Endometrial microvascular endothelial cells (primary cell): ENCODE results near the gene EFNA5. TPM values are rescaled to one million over a fixed set of nuclear protein-coding genes. Genes with fewer than 3 reads are reported as not detected.
"Not testable (repeated sequence)": the region's sequence is repeated elsewhere in the genome, so short reads cannot be mapped to it uniquely, and the experiment has no call there.

ENCODE experiments used
- in situ Hi-C: cut with HindIII; loops from 2 replicates; pipeline ENCODE4 v1.10.0; 2017; ENCODE audit warnings: low sequenced_read_pairs, low pct_unique_long_range_greater_than_20kb; ENCODE audit errors: inconsistent ontology term
- total RNA-seq: library from RNA; depleted of rRNA; stranded (reverse); fragments of >200 nt; gene quantifications from one replicate; pipeline ENCODE4 v1.2.3, GENCODE V29; 2015; ENCODE audit errors: inconsistent ontology term

EFNA5 gene
- total RNA-seq, 1 donor from 2014 or later = 7.8 TPM

- in situ Hi-C loops = no loop called here
These were observed 235.7 kb downstream of the EFNA5 start for GRCh38 chr5:107435061-107435460.

GRCh38 chr5:107433646-107434045 lies 237.1 kb downstream of the EFNA5 start:
- in situ Hi-C loops = not testable (repeated sequence)

DNA sequence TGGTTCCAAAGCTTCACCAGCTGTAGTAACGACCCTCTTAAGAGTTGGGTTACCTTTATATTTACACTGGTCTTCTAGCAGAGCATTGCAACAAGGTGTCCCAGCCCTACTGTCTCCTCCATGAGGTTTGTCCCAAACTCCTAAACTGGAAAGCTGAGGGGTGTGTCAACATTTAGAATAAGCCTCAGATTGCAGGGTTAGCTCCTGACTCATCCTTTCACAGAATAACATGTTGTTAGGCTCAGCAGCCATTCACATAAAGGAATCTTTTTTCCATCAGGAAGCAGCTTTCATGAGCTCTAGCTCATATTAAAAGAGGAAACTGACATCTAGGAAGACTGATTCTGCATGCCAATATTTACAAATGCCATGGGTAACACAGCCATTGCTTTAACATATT lies 238.7 kb downstream of the EFNA5 start:
- in situ Hi-C loops = no loop called here

- in situ Hi-C loops = no loop called here
These were observed 239.2 kb downstream of the EFNA5 start for GRCh38 chr5:107431536-107431935.

DNA sequence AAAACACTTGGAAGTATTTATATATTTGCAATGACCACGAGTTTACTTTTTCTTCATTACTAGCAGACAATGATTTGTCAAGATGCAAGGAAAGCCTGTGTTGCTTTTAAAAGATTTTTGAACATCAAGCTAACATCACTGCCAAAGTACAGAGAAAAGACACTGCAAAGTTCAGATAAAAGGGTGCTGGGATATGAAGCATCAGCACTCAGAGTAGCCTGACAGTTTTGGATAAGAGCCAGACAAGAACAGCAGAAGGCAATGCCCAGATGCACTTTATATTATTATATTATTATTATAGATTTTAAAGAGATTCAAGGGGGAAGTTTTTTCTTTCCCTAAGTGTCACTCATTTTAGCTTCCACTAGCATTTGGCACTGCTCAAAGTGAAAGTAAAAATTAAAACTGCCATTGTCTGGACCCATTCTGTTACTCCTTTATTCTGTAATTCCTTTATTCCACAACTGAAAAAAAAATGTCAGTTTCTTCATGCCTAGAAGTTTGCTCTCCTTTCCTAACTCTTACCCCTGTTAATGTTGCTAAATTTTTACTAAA lies 240.6 kb downstream of the EFNA5 start:
- in situ Hi-C loops = no loop called here

GRCh38 chr5:107428303-107428813 lies 242.4 kb downstream of the EFNA5 start:
- in situ Hi-C loops = no loop called here

GRCh38 chr5:107426872-107427271 lies 243.9 kb downstream of the EFNA5 start:
- in situ Hi-C loops = no loop called here

GRCh38 chr5:107426209-107426608 lies 244.5 kb downstream of the EFNA5 start:
- in situ Hi-C loops = no loop called here

- in situ Hi-C loops = no loop called here
These were observed 245.2 kb downstream of the EFNA5 start for GRCh38 chr5:107425541-107426031.

DNA sequence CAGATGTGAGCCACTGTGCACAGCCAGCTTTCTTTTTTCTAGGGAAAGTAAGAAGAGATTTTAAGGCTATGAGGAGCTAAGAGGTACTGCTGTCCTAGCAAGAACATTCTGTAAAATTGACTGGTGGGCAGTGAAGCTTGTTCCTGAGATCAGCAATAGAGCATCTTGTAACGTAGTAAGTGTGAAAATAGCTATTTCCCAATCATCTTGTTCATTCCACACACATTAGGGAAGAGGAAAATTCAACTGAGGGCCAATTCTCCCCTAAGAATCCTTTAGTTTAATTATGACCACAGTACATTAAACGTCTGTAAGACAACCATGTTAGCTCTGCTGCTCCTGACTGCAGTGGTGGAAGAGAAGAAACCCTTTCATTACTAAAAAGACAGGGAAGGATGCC lies 246.2 kb downstream of the EFNA5 start:
- in situ Hi-C loops = no loop called here

- in situ Hi-C loops = no loop called here
These were observed 248.2 kb downstream of the EFNA5 start for GRCh38 chr5:107422494-107422893.

DNA sequence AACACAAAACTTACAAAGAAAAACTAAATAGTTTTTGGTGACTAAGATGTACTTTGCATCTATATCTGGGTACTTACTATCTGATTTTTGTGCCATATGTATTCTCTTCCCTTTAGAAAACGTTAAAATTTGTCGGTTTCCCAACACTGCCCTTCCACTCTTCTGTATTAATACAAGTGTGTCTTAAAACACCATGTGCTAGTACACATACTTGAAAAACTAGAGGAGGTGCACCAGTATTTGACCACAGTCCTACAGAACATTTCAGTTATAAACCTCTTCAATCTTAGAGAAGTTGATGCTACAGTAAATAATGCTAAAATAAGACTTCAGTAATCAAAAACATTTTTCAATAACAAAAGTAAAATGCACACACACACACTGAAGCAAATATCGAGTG lies 251.2 kb downstream of the EFNA5 start:
- in situ Hi-C loops = no loop called here

DNA sequence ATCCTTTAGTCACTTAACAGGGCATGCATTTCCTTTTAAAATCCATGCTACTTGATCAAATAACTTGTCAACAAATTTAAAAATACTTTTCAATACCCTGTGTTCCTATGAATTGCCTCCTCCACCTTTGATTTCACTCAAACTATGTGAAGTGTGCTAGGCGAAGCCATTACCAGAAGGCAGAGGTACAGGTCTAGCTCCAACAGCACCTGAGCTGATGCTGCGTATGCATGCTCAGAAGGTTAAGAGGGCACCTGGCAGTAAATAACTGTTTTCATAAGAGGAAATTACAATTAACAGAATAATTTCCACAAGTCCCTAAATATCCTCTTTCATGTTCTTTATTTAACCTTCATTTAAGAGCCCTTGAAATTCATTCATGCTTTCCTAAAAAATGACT lies 251.8 kb downstream of the EFNA5 start:
- in situ Hi-C loops = no loop called here

GRCh38 chr5:107418071-107418470 lies 252.7 kb downstream of the EFNA5 start:
- in situ Hi-C loops = no loop called here

DNA sequence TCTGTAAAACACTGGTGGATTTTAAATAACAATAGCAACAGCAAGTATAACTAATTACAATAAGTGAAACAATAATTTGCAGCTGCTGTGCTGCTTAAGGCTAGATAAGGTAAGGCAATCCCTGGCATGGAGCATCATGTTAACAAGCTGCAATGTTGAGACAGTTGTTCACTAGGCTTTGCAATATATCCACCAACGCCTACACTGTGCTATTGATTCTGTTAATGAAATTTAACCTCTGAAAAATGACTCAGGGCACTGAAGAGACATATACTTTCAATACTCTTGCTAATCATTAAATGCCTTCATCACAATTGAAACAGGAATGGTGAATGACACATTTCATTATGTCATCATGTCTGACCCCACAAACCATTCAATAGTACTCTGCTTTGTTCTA lies 255.0 kb downstream of the EFNA5 start:
- in situ Hi-C loops = no loop called here

DNA sequence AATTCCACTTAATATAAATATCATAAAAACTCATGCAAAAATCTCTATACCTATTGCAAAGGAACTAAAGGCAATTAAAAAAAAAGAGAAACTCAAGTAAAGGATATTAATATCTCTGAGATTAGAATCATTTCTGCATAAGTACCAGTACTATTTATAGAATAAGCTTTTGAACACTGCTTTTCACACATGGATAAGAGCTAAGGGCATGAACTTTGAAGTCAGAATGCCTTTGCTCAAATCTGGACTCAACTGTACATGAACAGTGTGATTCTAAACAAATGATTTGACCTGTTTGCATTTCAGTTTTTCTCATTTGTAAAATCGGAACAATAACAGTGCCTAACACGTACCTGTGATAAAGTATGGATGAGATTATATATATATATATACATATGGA lies 255.9 kb downstream of the EFNA5 start:
- in situ Hi-C loops = no loop called here

GRCh38 chr5:107413754-107414153 lies 257.0 kb downstream of the EFNA5 start:
- in situ Hi-C loops = no loop called here

- in situ Hi-C loops = no loop called here
These were observed 262.2 kb downstream of the EFNA5 start for GRCh38 chr5:107408564-107408963.

- in situ Hi-C loops = no loop called here
These were observed 262.9 kb downstream of the EFNA5 start for GRCh38 chr5:107407713-107408298.

DNA sequence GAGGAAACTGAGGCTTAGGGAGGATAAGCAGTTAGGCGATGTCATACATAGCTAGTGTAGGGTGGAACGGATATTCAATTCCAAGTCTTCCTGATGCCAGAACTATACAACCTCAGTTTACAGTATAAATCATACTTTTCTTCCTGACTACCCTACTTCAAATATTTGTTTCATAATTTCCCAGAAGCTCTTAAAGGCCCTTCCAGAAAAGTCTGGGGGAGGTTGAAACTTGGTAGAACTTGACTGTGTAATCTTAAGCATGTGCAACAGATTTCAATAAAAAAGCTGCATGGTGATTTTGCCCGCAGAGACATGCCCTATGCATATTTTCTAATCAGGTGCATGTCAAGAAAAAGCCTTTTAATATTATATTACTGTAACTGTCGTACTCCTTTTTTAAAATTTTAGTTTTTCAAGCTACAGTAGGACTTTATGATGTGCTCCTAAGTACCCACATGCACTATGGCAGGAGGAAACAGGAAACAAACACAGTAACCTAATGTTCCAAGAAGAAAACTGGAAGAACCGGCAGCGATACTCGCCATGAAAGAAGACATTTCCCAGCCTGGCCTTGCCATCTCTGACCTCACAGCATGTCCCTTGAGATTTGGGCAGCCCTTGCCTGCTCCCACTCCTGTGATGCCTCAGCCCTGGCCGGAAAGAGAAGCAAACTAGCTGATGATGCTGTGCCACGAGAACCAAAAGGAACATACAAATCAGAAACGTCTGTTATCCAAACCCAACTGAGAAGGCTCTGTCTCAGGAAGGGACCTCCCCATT lies 266.0 kb downstream of the EFNA5 start:
- in situ Hi-C loops = no loop called here
